NCI-H146 (cell line): ENCODE results near the gene CHKB.
A peak's percentile ranks its signal among the peaks of the same experiment; 100 is the strongest.
"Not testable (repeated sequence)": the region's sequence is repeated elsewhere in the genome, so short reads cannot be mapped to it uniquely, and the experiment has no call there.

ENCODE experiments used
- DNase-seq: peaks from one replicate; lab custom pipeline; 2025; lab: John Stamatoyannopoulos, UW

The CHKB gene

GRCh38 chr22:50612528-50613221 is 30.0 kb upstream of the CHKB start:
- DNase-seq: peak; percentile 5

DNA sequence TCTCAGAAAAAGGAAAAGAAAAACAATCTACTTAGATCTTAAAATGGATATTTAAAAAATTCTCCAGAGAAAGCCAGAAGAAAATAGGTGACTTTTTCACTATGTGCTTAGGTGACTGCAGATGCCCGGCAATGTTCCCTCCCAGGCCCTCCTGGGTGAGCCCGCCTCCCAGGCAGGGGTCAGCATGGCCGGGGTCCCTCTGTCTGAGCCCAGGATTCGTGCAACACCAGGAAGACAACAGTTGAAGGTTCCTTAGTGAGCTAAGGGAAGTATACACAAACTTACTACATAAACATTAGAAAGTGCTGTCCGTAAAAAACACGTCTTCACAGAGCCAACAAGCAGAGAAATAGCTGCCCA is 29.5 kb upstream of the CHKB start:
- no peak for DNase-seq

DNA sequence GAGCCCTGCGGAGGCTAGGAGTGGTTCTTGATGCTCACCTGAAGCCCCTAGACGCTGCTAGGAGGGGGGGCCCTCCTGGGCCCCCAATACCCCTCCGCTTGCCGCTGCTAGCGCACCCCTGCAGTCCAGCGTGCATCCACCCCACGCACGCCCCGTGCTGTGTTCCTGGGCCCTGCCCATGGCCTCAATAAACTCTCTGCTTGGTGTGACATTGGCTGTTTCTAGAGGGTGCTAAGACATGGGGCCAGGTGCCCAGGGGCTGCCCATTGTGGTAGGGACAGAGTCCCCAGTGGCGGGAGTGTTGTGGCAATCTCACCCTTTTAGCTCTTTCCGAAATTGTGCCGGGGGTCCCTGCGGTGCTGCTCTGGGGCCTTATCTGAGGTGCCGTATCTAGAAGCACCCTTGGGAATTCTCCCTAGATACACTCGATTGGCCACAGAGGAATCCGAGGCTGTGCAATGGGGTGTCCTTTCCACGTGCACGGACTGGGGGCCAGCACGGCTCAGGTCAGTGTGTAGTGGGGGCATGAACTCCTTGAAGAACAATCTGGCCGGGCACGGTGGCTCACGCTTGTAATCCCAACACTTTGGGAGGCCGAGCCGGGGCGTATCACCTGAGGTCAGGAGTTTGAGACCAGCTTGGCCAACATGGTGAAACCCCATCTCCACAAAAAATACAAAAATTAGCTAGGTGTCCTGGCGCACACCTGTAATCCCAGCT is 28.9 kb upstream of the CHKB start:
- DNase-seq: no peak

DNA sequence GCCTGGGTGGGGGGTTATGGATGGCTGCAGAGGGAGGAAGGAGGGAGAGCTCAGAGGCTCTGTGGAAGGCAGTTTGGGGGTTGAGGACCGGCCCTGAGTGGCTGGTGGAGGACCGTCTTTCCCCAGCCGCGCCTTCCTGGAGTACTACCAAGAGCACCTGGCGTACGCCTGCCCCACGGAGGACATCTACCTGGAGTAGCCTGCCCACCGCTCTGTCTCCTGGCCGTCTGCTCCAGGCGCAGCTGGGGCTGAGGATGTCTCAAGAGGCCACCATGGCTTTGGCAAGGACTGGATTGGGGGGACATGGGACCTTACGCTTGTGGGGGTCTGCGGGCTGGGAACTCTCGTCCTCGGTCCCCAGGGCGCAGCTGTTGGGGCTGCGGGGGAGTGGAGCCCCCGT is 27.9 kb upstream of the CHKB start:
- DNase-seq: no peak

DNA sequence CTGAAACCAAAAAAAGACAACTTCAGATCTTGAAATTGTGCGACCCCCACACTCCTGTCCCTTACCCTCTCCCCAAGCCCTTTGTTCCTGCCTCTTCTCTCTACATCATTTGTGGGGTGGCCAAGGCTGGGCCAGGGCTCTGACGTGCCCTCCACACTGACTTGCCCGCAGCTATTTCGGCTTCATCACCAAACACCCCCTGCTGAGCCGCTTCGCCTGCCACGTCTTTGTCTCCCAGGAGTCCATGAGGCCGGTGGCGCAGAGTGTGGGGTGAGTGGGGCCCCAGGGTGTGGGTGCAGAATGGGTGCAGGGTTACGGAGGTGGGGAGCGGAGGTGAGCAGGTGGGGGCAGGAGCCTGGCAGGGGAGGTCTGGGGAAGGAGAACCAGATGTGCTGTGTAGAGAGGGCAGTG is 27.4 kb upstream of the CHKB start:
- DNase-seq: no peak

GRCh38 chr22:50609599-50609998 is 26.9 kb upstream of the CHKB start:
- no peak for DNase-seq

DNA sequence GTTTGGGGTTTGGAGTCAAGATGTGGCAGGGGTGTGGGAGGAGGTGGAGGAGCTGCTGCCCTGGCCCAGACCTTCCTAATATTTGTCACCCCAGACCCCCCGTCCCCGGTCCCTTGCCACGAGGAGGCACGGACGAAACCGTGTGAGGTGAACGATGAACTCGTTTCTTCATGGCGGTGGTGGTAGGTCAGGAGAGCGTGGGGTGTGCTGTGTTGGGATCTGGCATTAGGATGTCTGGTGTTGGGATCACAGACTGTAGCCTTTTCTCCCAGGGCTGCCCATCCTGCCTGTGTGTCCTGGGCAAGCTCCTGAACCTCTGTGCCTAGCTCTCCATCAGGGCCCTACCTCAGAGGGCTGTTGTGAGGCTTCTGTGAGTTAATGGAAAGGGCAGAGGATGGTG is 26.3 kb upstream of the CHKB start:
- DNase-seq: no peak

DNA sequence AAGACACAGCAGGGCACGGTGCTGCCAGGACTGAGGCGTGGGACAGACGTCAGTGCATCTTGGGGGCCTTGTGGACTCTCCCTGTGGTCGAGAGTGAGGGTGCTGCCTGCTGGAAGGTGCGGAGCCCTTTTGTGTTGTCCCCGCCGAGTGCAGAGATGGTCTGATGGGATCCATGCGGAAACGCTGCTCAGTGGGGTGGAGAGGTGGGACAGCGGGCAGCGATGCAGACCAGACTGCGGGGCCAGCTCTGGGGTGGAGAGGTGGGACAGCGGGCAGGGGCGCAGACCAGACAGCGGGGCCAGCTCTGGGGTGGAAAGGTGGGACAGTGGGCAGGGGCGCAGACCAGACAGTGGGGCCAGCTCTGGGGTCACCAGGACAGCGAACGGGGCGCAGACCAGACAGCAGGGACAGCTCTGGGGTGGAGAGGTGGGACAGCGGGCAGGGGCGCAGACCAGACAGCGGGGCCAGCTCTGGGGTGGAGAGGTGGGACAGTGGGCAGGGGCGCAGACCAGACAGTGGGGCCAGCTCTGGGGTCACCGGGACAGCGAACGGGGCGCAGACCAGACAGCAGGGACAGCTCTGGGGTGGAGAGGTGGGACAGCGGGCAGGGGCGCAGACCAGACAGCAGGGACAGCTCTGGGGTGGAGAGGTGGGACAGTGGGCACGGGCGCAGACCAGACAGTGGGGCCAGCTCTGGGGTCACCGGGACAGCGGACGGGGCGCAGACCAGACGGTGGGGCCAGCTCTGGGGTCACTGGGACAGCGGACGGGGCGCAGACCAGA is 25.6 kb upstream of the CHKB start:
- not testable (repeated sequence) for DNase-seq

DNA sequence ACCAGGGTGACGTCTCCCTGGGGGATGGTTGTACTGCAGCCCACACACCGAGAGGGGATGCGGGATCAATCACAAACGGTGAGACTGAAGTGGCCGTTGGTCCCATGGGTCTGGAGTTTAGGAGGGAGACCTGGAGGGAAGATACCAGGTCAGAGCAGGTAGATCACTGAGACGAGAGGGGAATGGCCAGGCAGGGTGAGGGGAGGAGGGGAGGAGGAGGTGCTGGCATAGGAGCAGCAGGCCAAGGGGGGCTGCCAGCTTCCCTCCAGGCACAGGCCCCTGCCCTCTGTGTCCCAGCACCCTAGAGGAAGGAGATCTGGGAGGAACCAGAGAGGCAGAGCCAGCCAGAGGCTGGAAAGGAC is 25.0 kb upstream of the CHKB start:
- DNase-seq: no peak

DNA sequence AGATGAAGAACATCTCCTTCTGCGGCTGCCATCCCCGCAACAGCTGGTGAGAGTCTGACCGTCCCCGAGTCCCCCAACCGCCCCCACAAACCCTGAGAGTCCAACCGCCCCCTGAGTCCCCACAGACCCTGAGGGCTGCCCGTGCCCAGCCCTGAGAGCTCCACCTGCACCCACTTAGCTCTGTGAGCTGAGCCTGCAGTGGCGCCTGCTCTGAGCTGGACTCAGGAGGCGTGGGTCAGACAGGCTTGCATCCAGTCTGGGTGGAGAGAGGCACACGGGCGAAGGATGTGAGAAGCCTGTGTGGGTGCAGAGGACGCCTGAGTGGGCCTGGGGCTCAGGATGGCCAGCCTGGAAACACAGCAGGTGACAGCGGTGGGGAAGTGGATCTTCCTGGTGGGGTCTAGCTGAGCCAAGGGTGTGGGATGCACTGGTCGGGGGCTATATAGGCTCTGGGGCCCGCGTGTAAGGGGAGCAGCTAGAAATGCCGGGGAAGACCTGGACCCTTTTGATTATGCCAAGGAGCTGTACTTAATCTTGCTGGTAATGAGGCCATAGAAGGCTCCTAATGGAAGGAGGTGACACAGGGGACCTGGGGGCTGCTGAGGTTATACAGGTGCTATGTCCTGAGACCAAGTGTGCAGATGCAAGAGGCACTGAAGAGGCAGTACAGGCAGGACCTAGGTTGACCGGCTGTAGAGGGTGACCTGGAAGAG is 24.5 kb upstream of the CHKB start:
- no peak for DNase-seq

DNA sequence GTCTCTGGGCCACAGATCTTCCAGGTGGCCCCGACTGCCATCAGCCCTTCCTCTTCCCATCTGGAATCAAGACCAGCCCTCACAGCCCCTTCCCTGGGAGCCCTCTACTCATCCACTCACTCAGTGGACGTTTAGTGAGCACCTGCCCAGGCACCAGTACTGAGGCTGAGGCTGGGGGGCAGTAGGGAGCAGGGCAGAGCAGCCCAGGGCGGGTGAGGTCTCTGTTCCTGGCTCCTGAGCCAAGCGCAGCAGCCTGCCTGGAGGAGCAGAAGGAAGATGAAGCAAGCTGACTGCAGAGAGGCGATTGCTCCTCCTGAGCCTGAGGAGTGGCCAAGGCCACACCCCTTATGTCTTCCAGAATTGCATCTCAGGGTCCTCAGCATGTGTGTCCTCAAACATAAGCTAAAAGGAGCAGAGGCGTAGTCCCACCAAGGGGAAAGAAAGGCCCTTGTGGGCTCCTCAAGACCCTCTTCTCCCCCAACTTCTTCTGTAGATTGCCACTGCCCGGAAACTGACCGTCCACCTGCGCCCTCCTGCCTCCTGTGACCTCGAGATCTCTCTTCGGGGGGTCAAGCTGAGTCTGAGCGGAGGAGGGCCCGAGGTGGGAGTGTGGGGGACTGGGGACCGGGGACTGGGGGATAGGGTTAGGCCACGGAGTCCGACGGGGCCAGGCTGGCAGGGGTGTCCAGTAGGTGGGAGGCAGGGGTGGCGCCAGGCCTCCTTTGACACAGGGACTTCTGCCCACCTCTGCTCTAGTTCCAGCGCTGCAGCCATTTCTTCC is 23.7 kb upstream of the CHKB start:
- DNase-seq: no peak

DNA sequence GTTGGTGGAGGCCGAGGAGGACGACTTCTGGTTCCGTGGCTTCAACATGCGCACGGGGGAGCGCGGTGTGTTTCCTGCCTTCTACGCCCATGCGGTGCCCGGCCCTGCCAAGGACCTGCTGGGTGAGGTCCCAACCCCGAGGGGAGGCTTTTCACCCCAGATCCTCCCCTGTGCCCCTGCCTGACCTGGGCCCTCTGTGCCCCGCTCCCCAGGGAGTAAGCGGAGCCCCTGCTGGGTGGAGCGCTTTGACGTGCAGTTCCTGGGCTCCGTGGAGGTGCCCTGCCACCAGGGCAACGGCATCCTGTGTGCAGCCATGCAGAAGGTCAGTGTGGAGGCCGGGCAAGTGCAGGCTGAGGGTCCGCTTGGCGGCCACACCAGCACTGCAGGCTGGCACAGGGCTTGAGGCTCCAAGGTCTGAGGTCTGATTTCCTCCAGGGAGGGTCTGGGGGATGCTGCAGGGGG is 23.0 kb upstream of the CHKB start:
- DNase-seq: no peak

DNA sequence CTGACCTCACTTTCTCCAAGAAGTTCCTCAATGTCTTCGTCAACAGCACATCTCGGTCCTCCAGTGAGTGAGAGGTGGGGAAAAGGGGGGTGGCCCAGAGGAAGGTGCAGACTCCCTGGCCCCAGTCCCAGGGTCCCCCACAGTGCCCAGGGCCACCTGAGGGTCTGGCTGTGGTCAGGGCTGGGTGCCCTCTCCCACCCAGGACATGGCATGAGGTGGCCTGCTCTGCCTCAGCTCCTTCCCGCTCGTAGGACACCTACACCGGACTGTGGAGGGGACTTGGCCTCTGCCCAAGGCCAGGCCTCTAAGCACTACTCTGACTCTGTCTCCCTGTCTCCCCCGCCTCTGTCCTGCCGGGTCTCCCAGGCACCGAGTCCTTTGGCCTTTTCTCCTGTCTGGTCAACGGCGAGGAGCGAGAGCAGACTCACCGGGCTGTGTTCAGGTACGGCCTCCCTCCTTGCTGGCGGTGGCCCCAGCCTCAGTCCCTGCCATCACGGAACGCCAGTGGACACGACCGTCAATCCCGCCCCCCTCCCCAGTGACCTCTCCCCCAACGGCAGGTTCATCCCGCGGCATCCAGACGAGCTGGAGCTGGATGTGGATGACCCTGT is 22.5 kb upstream of the CHKB start:
- no peak for DNase-seq

- no peak for DNase-seq
Measured at GRCh38 chr22:50604256-50605001, 21.8 kb upstream of the CHKB start.

DNA sequence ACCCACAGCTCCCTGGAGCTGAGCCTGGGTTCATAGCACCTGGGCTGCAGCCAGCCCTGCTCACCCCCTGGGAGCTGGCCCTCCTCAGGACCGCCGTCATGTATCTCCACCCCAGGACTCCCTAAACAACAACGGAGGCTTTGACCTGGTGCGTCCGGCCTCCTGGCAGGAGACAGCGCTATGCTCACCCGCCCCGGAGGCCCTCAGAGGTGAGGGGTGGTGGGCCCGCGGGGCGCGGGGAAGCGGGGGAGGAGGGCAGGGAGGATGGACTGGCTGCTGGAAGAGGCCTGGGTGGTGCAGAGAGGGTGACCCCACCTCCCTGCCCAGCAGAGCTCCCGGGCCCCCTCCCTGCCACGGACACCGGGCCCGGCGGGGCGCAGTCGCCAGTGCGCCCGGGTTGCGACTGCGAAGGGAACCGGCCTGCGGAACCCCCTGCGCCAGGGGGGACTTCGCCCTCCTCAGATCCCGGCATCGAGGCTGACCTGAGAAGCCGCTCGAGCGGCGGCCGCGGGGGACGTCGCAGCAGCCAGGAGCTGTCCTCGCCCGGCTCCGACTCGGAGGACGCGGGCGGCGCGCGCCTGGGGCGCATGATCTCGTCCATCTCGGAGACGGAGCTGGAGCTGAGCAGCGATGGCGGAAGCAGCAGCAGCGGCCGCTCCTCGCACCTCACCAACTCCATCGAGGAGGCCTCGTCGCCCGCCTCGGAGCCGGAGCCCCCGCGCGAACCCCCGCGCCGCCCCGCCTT is 21.0 kb upstream of the CHKB start:
- DNase-seq: no peak

DNA sequence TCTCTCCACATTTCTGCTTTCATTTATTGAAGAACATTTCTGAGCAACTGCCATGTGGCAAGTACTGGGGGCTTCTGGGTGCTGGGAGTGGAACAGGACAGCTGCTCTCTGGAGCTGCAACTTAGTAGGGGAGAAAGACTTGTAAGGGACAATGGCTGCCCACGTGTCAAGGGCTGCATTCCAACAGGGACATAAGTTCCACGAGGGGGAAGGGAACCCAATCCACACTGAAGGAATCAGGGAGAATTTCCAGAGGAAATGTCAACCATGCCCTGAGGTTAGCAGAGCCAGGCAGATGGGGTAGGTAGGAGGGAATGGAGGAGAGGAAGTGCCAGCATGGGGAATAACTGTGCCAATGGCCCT is 19.7 kb upstream of the CHKB start:
- DNase-seq: no peak

DNA sequence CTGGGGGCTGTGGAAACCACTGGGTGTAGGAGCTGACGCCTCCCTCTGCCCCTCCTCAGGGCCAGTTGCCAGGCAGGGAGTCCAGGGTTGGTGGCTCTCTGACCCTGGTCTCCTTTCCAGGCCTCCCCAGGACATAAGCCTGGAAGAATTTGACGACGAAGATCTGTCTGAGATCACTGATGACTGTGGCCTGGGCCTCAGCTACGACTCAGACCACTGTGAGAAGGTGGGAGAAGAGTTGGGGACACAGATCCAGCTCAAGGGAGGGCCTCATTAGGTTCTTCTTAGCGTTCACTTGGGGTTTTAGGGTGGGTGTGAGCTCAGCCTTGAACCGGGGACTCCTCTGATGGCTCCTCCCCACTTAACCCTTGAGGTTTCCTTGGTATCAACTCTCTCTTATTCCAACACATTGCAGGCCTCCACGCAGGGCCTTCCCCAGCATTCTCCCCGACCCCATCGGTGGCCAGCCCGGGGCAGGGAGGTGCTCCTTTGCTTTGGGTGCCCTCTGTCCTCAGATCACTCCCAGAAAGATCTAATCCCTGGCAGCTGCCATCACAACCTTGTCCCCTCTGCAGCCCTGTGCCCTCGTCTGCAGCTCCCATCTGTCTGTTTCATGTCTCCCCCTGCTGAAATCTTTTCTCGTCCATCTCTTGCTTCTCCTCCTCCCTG is 19.2 kb upstream of the CHKB start:
- no peak for DNase-seq

- DNase-seq: peak; percentile 17
Measured at GRCh38 chr22:50600967-50601668, 18.5 kb upstream of the CHKB start.

DNA sequence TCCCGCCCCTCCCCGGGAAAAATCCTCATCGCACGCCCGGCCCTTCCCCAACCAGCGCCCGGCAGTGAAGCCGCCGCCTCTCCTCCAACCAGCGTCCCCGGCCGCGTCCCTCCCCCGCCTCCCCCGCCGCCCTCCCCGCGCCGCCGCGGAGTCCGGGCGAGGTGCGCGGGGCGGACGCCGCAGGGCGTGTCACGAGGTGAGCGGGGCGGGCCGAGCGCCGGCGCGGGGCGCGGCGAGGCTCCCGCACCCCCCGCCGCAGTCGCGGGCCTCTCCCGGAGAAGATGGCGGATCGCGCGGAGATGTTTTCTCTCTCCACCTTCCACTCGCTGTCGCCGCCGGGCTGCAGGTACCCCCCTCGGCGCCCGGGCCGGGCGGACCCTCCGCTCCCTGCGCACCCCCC is 17.9 kb upstream of the CHKB start, which contains the start of gene MAPK8IP2:
Gene MAPK8IP2, plus strand, starts transcription at position 256 of the 400 bp plus-strand sequence. Its CDS starts 26 bp downstream, at position 282.
- peak; percentile 68 for DNase-seq
